Gastrocnemius medialis (tissue), 4 donors: ENCODE measurements around the gene B4GALT7. TPM values are rescaled to one million over a fixed set of nuclear protein-coding genes. Genes with fewer than 3 reads are reported as not detected.

ENCODE experiments used
- ATAC-seq, 2 donors: fragments of 150-250 bp; one replicate each; pipeline ENCODE4 v1.9.1; 2016
- DNase-seq, 2 donors: peaks; one replicate each; pipeline ENCODE4 v3.0.0-alpha.2; 2019
- H3K27ac ChIP-seq, 4 donors: fragments of 200-600 bp; sonication (generic); 1 replicate in 1 of 4; 2 replicates in 3 of 4; pipeline ENCODE4 v1.5.1; 2016 to 2018; ENCODE audit warnings: mild to moderate bottlenecking in 2 of 4, moderate library complexity in 1 of 4
- H3K27me3 ChIP-seq, 3 donors: fragments of 200-600 bp; sonication (generic) in 2 of 3; 1 replicate in 1 of 3; 2 replicates in 2 of 3; pipeline versions ENCODE4 v1.5.1 to v1.6.0; 2016 to 2019; ENCODE audit warnings: mild to moderate bottlenecking in 1 of 3, moderate library complexity in 1 of 3
- H3K36me3 ChIP-seq, 2 donors: fragments of 200-600 bp; sonication (generic) in 1 of 2; one replicate each; pipeline ENCODE4 v1.5.1; 2017 to 2018
- H3K4me1 ChIP-seq, 2 donors: fragments of 200-600 bp; sonication (generic) in 1 of 2; one replicate each; pipeline ENCODE4 v1.5.1; 2016 to 2017; ENCODE audit warnings: mild to moderate bottlenecking in 2 of 2
- H3K4me3 ChIP-seq, 4 donors: fragments of 200-600 bp; sonication (generic) in 3 of 4; 1 replicate in 1 of 4; 2 replicates in 3 of 4; pipeline ENCODE4 v1.5.1; 2016 to 2019; ENCODE audit warnings: mild to moderate bottlenecking in 2 of 4
- H3K9me3 ChIP-seq, 3 donors: fragments of 200-600 bp; sonication (generic) in 2 of 3; 1 replicate in 1 of 3; 2 replicates in 2 of 3; pipeline ENCODE4 v1.5.1; 2016 to 2019
- POLR2A ChIP-seq, 2 donors: fragments of 450-650 bp; IDR thresholded peaks; one replicate each; pipeline ENCODE4 v1.6.1; 2017; ENCODE audit warnings: antibody characterized with exemption in 2 of 2, mild to moderate bottlenecking in 2 of 2, moderate library complexity in 2 of 2
- in situ Hi-C, 4 donors: fragments of 200-750 bp; cut with MboI; loops; one replicate each; pipeline versions ENCODE4 v1.15.0 to v1.8.0; 2017; ENCODE audit warnings: low sequenced_read_pairs in 4 of 4
- intact Hi-C: fragments of 100-400 bp; cut with DNase I; formaldehyde crosslinking; loops from one replicate; pipeline ENCODE4 v1.15.1; 2023; ENCODE audit warnings: low total_unique reads
- total RNA-seq, 4 donors: library from RNA; depleted of rRNA; stranded (reverse); fragments of >200 nt; gene quantifications; one replicate each; pipeline versions ENCODE4 v1.1.0 to v1.2.3, GENCODE V29; 2016
- TF ChIP-seq, protein P1 (sequence below), 5 experiments: fragments of 450-650 bp in 3 of 5; fragments of 200-600 bp in 2 of 5; sonication (generic) in 2 of 5; IDR thresholded peaks in 4 of 5; conservative IDR thresholded peaks in 1 of 5; 1 replicate in 4 of 5; 2 replicates in 1 of 5; pipeline ENCODE4 v1.5.1; 2016 to 2019; ENCODE audit warnings: antibody characterized with exemption in 5 of 5, mild to moderate bottlenecking in 3 of 5, moderate library complexity in 3 of 5

Gene B4GALT7
- total RNA-seq, 4 donors from 2014 or later, result 11.9 to 24.8 (median 16.2) TPM

DNA sequence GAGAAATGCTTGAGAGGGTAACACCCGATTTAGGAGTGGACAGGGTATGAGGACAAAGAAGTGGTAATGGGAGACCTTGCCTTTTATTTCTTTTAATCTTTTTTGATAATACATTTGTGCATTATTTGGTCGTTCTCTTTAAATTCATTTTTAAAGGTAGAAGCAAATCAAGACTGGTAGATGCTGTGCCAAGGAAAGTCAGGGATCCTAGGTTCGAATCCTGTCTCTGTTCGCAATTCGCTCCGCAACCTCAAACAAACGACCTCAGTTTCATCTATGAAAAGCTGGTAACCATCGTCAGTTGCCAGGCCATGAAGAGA lies 8.3 kb upstream of the B4GALT7 start:
- peaks cover 11 to 15% of the 10 kb centered on the region in 2 donors for H3K4me1 ChIP-seq
- intact Hi-C loops, result loop anchor here (1.0 to 10.0 kb wide), 3 partner anchors 37 to 563 kb away; partner anchors contain the start of genes DDX41, FAM193B and NHP2
- peaks cover 0 to 4% (median 0%) of the 10 kb centered on the region in 3 donors for H3K27me3 ChIP-seq
- ATAC-seq, result no peak
- H3K4me3 ChIP-seq, result peak overlapping the region; percentile 86 to 98 (median 94)
- in situ Hi-C loops, result no loop called here
- DNase-seq, result no peak
- TF ChIP-seq POLR2A (IDR thresholded peaks at IDR 0.05), result no peak
- TF ChIP-seq, protein P1, sequence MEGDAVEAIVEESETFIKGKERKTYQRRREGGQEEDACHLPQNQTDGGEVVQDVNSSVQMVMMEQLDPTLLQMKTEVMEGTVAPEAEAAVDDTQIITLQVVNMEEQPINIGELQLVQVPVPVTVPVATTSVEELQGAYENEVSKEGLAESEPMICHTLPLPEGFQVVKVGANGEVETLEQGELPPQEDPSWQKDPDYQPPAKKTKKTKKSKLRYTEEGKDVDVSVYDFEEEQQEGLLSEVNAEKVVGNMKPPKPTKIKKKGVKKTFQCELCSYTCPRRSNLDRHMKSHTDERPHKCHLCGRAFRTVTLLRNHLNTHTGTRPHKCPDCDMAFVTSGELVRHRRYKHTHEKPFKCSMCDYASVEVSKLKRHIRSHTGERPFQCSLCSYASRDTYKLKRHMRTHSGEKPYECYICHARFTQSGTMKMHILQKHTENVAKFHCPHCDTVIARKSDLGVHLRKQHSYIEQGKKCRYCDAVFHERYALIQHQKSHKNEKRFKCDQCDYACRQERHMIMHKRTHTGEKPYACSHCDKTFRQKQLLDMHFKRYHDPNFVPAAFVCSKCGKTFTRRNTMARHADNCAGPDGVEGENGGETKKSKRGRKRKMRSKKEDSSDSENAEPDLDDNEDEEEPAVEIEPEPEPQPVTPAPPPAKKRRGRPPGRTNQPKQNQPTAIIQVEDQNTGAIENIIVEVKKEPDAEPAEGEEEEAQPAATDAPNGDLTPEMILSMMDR (IDR thresholded peaks at IDR 0.05 in 4 of 5, conservative IDR thresholded peaks at IDR 0.05 in 1 of 5), result no peak
- H3K9me3 ChIP-seq, result no peaks in the 10 kb centered on the region
- peaks cover 0 to 34% of the 10 kb centered on the region in 2 donors for H3K36me3 ChIP-seq
- H3K27ac ChIP-seq, result peak overlapping the region; percentile 79 to 90 (median 86)

DNA sequence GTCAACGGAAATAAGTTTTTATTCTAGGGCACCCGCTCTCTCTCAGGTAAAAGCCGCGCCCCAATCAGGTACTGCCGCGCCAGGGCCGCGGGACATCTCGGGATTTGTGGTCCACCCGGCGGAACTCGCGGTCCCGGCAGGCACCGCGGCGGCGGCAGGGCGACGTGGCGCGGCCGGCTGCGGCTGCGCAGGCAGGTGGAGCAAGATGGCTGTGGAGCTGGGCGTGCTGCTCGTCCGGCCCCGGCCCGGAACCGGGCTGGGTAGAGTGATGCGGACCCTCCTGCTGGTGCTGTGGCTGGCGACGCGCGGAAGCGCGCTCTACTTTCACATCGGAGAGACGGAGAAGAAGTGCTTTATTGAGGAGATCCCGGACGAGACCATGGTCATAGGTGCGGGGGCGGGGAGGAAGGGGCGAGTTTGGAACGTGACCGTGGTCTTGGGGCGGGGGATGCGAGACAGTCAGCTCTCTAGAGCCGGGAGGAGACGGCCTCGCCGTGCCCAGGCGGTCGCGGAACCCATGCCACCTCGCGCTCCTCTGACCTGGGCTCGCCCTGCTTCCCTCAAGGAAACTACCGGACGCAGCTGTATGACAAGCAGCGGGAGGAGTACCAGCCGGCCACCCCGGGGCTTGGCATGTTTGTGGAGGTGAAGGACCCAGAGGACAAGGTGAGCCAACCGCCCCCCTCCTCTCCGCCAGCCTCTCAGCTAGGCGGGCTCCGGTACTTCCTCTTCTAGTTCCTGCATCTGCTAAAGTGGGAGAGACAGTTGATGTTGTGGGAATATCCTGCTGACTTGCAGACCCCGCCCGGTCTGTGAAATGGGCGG lies 7.7 kb upstream of the B4GALT7 start, which contains the start of gene TMED9:
TMED9 (plus strand) TSS at position 194 of the 825 bp plus-strand sequence; CDS start at position 206, 12 bp downstream.
- ATAC-seq (peak; percentile 88 to 97), DNase-seq (peak; percentile 71 to 80)
- in situ Hi-C loops (no loop called here), intact Hi-C loops (loop anchor here (1.0 to 10.0 kb wide), 3 partner anchors 38 to 563 kb away; partner anchors contain the start of genes DDX41, FAM193B and NHP2)
- H3K4me3 ChIP-seq, result peak within 1 kb of the TSS; percentile 86 to 98 (median 94)
- H3K27me3 ChIP-seq, result peaks cover 0 to 4% (median 0%) of the 10 kb centered on the region in 3 donors
- H3K36me3 ChIP-seq, result peaks cover 0 to 35% of the 10 kb centered on the region in 2 donors
- H3K9me3 ChIP-seq, result no peaks in the 10 kb centered on the region
- TF ChIP-seq POLR2A (IDR thresholded peaks at IDR 0.05), result peak; percentile 80 to 93
- TF ChIP-seq, protein P1 (IDR thresholded peaks at IDR 0.05 in 4 of 5, conservative IDR thresholded peaks at IDR 0.05 in 1 of 5), result peak in 2 of 5 experiments; percentile 21 to 36
- H3K27ac ChIP-seq, result peak within 1 kb of the TSS; percentile 79 to 90 (median 86)
- peaks cover 11 to 15% of the 10 kb centered on the region in 2 donors for H3K4me1 ChIP-seq

DNA sequence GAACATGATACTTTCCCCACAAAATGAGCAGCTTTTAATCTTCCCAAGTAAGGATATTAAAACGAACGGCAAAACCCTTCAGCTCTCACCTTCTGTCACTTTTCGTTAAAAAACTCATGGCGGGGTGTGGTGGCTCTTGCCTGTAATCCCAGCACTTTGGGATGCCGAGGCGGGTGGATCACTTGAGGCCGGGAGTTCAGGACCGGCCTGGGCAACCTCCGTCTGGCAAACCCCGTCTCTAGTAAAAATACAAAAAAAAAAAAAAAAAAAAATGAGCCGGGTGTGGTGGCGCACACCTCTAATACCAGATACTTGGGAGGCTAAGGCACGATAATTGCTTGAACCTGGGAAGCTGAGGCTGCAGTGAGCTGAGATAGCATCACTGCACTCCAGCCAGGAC lies 7.0 kb upstream of the B4GALT7 start:
- H3K4me1 ChIP-seq, result peaks cover 11 to 15% of the 10 kb centered on the region in 2 donors
- peak overlapping the region in 1 of 4 donors; percentile 83 for H3K27ac ChIP-seq
- in situ Hi-C loops, result no loop called here
- H3K36me3 ChIP-seq, result peaks cover 0 to 35% of the 10 kb centered on the region in 2 donors
- ATAC-seq (no peak), DNase-seq (no peak)
- peak overlapping the region; percentile 86 to 98 (median 94) for H3K4me3 ChIP-seq
- H3K27me3 ChIP-seq, result peaks cover 0 to 4% (median 0%) of the 10 kb centered on the region in 3 donors
- intact Hi-C loops, result loop anchor here (1.0 to 10.0 kb wide), 3 partner anchors 39 to 562 kb away; partner anchors contain the start of genes DDX41, FAM193B and NHP2
- TF ChIP-seq, protein P1 (IDR thresholded peaks at IDR 0.05 in 4 of 5, conservative IDR thresholded peaks at IDR 0.05 in 1 of 5), result no peak
- TF ChIP-seq POLR2A (IDR thresholded peaks at IDR 0.05), result no peak
- H3K9me3 ChIP-seq, result no peaks in the 10 kb centered on the region

DNA sequence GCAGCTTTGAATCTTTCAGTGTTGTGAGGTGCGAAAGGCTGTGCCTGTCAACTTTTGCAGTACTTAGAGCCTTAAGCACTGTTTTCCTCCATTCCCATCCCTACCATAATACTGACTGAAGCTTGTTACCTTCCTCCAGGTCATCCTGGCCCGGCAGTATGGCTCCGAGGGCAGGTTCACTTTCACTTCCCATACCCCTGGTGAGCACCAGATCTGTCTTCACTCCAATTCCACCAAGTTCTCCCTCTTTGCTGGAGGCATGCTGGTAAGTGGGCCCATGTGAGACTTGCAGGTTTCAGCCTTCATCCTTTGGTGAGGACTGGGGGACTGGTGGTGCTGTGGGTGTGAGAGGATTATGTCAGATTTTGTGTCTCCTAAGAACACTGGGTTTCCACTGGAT lies 6.4 kb upstream of the B4GALT7 start:
- ATAC-seq (no peak), DNase-seq (no peak)
- no peak overlapping the region for H3K27ac ChIP-seq
- in situ Hi-C loops, result no loop called here
- no peak overlapping the region for H3K4me3 ChIP-seq
- H3K36me3 ChIP-seq, result peaks cover 0 to 35% of the 10 kb centered on the region in 2 donors
- H3K27me3 ChIP-seq, result peaks cover 0 to 4% (median 0%) of the 10 kb centered on the region in 3 donors
- intact Hi-C loops, result loop anchor here (2.0 to 10.0 kb wide), 2 partner anchors 77 to 561 kb away; partner anchors contain the start of genes DDX41 and NHP2
- no peak for TF ChIP-seq POLR2A (IDR thresholded peaks at IDR 0.05)
- TF ChIP-seq, protein P1 (IDR thresholded peaks at IDR 0.05 in 4 of 5, conservative IDR thresholded peaks at IDR 0.05 in 1 of 5), result no peak
- no peaks in the 10 kb centered on the region for H3K9me3 ChIP-seq
- H3K4me1 ChIP-seq, result peaks cover 11 to 15% of the 10 kb centered on the region in 2 donors
